NCI-H2107 (cell line): ENCODE measurements around the gene ZFHX3.

ENCODE experiments used
- DNase-seq: peaks from one replicate; lab custom pipeline; 2025; lab: John Stamatoyannopoulos, UW

The ZFHX3 gene

GRCh38 chr16:72975809-72976437, 72.0 kb downstream of the ZFHX3 start:
- DNase-seq: no peak

GRCh38 chr16:72974142-72974769, 73.7 kb downstream of the ZFHX3 start:
- DNase-seq: no peak

GRCh38 chr16:72972878-72973571, 74.9 kb downstream of the ZFHX3 start:
- no peak for DNase-seq

- no peak for DNase-seq
Measured at GRCh38 chr16:72971370-72971769, 76.6 kb downstream of the ZFHX3 start.

- DNase-seq: no peak
Measured at GRCh38 chr16:72970656-72971055, 77.3 kb downstream of the ZFHX3 start.

GRCh38 chr16:72969812-72970211, 78.1 kb downstream of the ZFHX3 start:
- DNase-seq: no peak

GRCh38 chr16:72969146-72969545, 78.8 kb downstream of the ZFHX3 start:
- DNase-seq: no peak

- no peak for DNase-seq
Measured at GRCh38 chr16:72967941-72968340, 80.0 kb downstream of the ZFHX3 start.

- no peak for DNase-seq
Measured at GRCh38 chr16:72963533-72964315, 84.2 kb downstream of the ZFHX3 start.

- no peak for DNase-seq
Measured at GRCh38 chr16:72962347-72962746, 85.6 kb downstream of the ZFHX3 start.

- no peak for DNase-seq
Measured at GRCh38 chr16:72961863-72962262, 86.1 kb downstream of the ZFHX3 start.

- peak; percentile 85 for DNase-seq
Measured at GRCh38 chr16:72961115-72961832, 86.7 kb downstream of the ZFHX3 start.

- no peak for DNase-seq
Measured at GRCh38 chr16:72960101-72960500, 87.8 kb downstream of the ZFHX3 start.

- no peak for DNase-seq
Measured at GRCh38 chr16:72959301-72959996, 88.5 kb downstream of the ZFHX3 start.

GRCh38 chr16:72958522-72959076, 89.3 kb downstream of the ZFHX3 start:
- no peak for DNase-seq

GRCh38 chr16:72957303-72958277, 90.3 kb downstream of the ZFHX3 start:
- DNase-seq: no peak

GRCh38 chr16:72956124-72957064, 91.5 kb downstream of the ZFHX3 start:
- no peak for DNase-seq

- no peak for DNase-seq
Measured at GRCh38 chr16:72952811-72953271, 95.1 kb downstream of the ZFHX3 start.
